K562 (cell line): ENCODE data around the gene CNNM4. TPM values are rescaled to one million over a fixed set of nuclear protein-coding genes. Genes with fewer than 3 reads are reported as not detected.

Experiments used
- ATAC-seq: fragments of 200-7000 bp; cut with Tn5 transposase; 3 replicates; pipeline ENCODE4 v1.9.1; 2020; ENCODE audit warnings: moderate library complexity
- BruUV-seq: library from RNA; stranded (reverse); fragments of 400-500 nt; replicated peaks from 2 replicates; lab custom pipeline; 2021; lab: Mats Ljungman, UMichigan
- CTCF ChIA-PET: fragments of 300-600 bp; formaldehyde crosslinking; extraction: SDS; loops from one replicate; lab custom pipeline; 2021; ENCODE audit warnings: low intra/inter-chr PET ratio; lab: Yijun Ruan, JAX
- POLR2A ChIA-PET: fragments of 300-600, 350-650 bp; sonication (Branson Sonifier 250); formaldehyde crosslinking; extraction: SDS; loops from one replicate; lab custom pipeline; 2021; ENCODE audit warnings: antibody characterized with exemption, inconsistent platforms; lab: Yijun Ruan, JAX
- DNase-seq, 4 experiments: peaks; one replicate each; pipeline versions ENCODE4 v3.0.0 to v3.0.0-alpha.2; 2011 to 2018; ENCODE audit warnings: low spot score in 3 of 4, mixed read lengths in 3 of 4; ENCODE audit errors: extremely low read depth in 1 of 4
- FAIRE-seq: peaks from 2 replicates; lab custom pipeline; 2011; peaks lifted over from hg19 to GRCh38; lab: Jason Lieb, UNC
- H2AFZ ChIP-seq: 2 replicates; pipeline ENCODE4 v1.6.0; 2011; ENCODE audit warnings: low read depth, low read length, control low read depth, inconsistent platforms
- H3K27ac ChIP-seq: fragments of 200-600 bp; 3 replicates; pipeline ENCODE4 v1.8.0; 2011; ENCODE audit warnings: low read depth, mild to moderate bottlenecking, control low read depth, inconsistent platforms, low read length, moderate library complexity, mixed read lengths; ENCODE audit errors: extremely low read depth
- H3K27me3 ChIP-seq, 2 experiments: fragments of 300-600 bp in 1 of 2; 2 replicates in 1 of 2; 3 replicates in 1 of 2; pipeline versions ENCODE4 v1.6.0 to v1.8.0; 2011; ENCODE audit warnings: inconsistent platforms in 2 of 2, low read length in 2 of 2, mild to moderate bottlenecking in 1 of 2, mixed read lengths in 1 of 2, moderate library complexity in 1 of 2; ENCODE audit not compliant: control insufficient read depth in 2 of 2, insufficient read depth in 2 of 2
- H3K36me3 ChIP-seq: fragments of 300-600 bp; 3 replicates; pipeline ENCODE4 v1.8.0; 2011; ENCODE audit warnings: mild to moderate bottlenecking, low read length, inconsistent platforms; ENCODE audit not compliant: control insufficient read depth, insufficient read depth
- H3K4me1 ChIP-seq, 2 experiments: fragments of 200-600 bp in 1 of 2; replicated peaks in 1 of 2; 2 replicates in 1 of 2; 3 replicates in 1 of 2; pipeline versions ENCODE4 v1.5.1 to v1.8.0; 2011; ENCODE audit warnings: inconsistent platforms in 2 of 2, low read length in 2 of 2, mild to moderate bottlenecking in 1 of 2, mixed read lengths in 1 of 2, moderate library complexity in 1 of 2; ENCODE audit not compliant: control insufficient read depth in 2 of 2, insufficient read depth in 2 of 2
- H3K4me2 ChIP-seq: 2 replicates; pipeline ENCODE4 v1.6.1; 2011; ENCODE audit warnings: low read length, control low read depth, inconsistent platforms, mixed read lengths; ENCODE audit not compliant: insufficient read depth
- H3K4me3 ChIP-seq: fragments of 200-600 bp; sonication (generic), shearing (Covaris generic); 2 replicates; pipeline ENCODE4 v1.5.1; 2016; ENCODE audit warnings: control low read depth, inconsistent platforms
- H3K79me2 ChIP-seq: fragments of 200-600 bp; 3 replicates; pipeline ENCODE4 v1.8.0; 2011; ENCODE audit warnings: low read length, inconsistent platforms; ENCODE audit not compliant: control insufficient read depth, insufficient read depth
- H3K9ac ChIP-seq, 2 experiments: 2 replicates each; pipeline versions ENCODE4 v1.6.0 to v1.6.1; 2011; ENCODE audit warnings: low read depth in 2 of 2, low read length in 2 of 2, control low read depth in 1 of 2, inconsistent platforms in 1 of 2, mild to moderate bottlenecking in 1 of 2, mixed read lengths in 1 of 2; ENCODE audit not compliant: insufficient read depth in 1 of 2
- H3K9me1 ChIP-seq: one replicate; pipeline ENCODE4 v1.6.0; 2011; ENCODE audit warnings: inconsistent platforms, mild to moderate bottlenecking, low read length, moderate library complexity; ENCODE audit not compliant: control insufficient read depth, insufficient read depth
- H3K9me3 ChIP-seq: replicated peaks from 2 replicates; pipeline ENCODE4 v1.5.1; 2011; ENCODE audit warnings: low read depth, low read length, inconsistent platforms; ENCODE audit not compliant: control insufficient read depth, insufficient read depth
- H4K20me1 ChIP-seq: replicated peaks from 2 replicates; pipeline ENCODE4 v1.6.1; 2011; ENCODE audit warnings: low read length, inconsistent platforms, mixed read lengths; ENCODE audit not compliant: control insufficient read depth, insufficient read depth
- CTBP1 ChIP-seq: fragments of 450-650 bp; IDR thresholded peaks from 2 replicates; pipeline ENCODE4 v1.6.1; 2016; ENCODE audit warnings: borderline replicate concordance
- ELF4 ChIP-seq: fragments of 450-650 bp; formaldehyde crosslinking; IDR thresholded peaks from 2 replicates; pipeline ENCODE4 v1.4.0; 2022; ENCODE audit warnings: missing genetic modification characterization
- GTF2A2 ChIP-seq: IDR thresholded peaks from 2 replicates; pipeline ENCODE4 v1.6.1; 2016; ENCODE audit warnings: mild to moderate bottlenecking, missing genetic modification characterization, missing compliant biosample characterization
- MAFF ChIP-seq: IDR thresholded peaks from 2 replicates; pipeline ENCODE4 v1.6.1; 2012; ENCODE audit warnings: low read length, improper control_type of control experiment
- POLR2G ChIP-seq: fragments of 200-400 bp; formaldehyde crosslinking; IDR thresholded peaks from 2 replicates; pipeline ENCODE4 v1.6.1; 2017; ENCODE audit warnings: low read depth, mild to moderate bottlenecking, antibody characterized with exemption, low read length, moderate library complexity
- RBM22 ChIP-seq: fragments of 200-400 bp; formaldehyde crosslinking; IDR thresholded peaks from 2 replicates; pipeline ENCODE4 v1.6.1; 2018; ENCODE audit warnings: low read length, low read depth; ENCODE audit not compliant: poor library complexity, severe bottlenecking
- TRIM24 ChIP-seq, 2 experiments: fragments of 450-650 bp; IDR thresholded peaks; 2 replicates each; pipeline ENCODE4 v1.6.1; 2016
- ZC3H4 ChIP-seq: sonication (generic); formaldehyde crosslinking; IDR thresholded peaks from 2 replicates; pipeline ENCODE4 v1.9.0; 2021; ENCODE audit warnings: missing genetic modification reagents, borderline replicate concordance
- ZNF24 ChIP-seq: fragments of 450-650 bp; IDR thresholded peaks from 2 replicates; pipeline ENCODE4 v1.6.1; 2016
- ZNF444 ChIP-seq: fragments of 250-450 bp; sonication (Bioruptor Pico); IDR thresholded peaks from 2 replicates; pipeline ENCODE4 v1.4.0; 2020; ENCODE audit warnings: mild to moderate bottlenecking, moderate library complexity
- ZZZ3 ChIP-seq: fragments of 450-650 bp; IDR thresholded peaks from 2 replicates; pipeline ENCODE4 v1.6.1; 2016; ENCODE audit warnings: antibody characterized with exemption, mild to moderate bottlenecking, moderate library complexity
- WGBS: fragments of 100-300 bp; shearing (Covaris generic); methylation state at CpG from one replicate; pipeline ENCODE4 v1.1.6; 2016; ENCODE audit warnings: low coverage, mixed read lengths; ENCODE audit not compliant: insufficient coverage; ENCODE audit errors: missing lambda C conversion rate; 5-methylcytosine and 5-hydroxymethylcytosine counted together
- in situ Hi-C: fragments of 300-500 bp; cut with MboI; formaldehyde crosslinking; loops from 4 replicates; pipeline ENCODE4 v1.15.0; 2018; ENCODE audit warnings: inconsistent platforms, mixed read lengths
- intact Hi-C: fragments of 100-400 bp; cut with micrococcal nuclease; formaldehyde crosslinking; loops from 2 replicates; pipeline ENCODE4 v1.14.2; 2022
- polyA plus RNA-seq, 8 experiments: library from polyadenylated mRNA; depleted of rRNA in 4 of 8; stranded (reverse) in 5 of 8; unstranded in 3 of 8; fragments of >200 nt; fragmentation: Nextera tagmentation in 2 of 8; fragmentation: Illumina TruSeq in 1 of 8; extraction: Ambion mirVana in 2 of 8; extraction: Trizol in 1 of 8; gene quantifications; 2 replicates each; pipeline versions ENCODE4 v1.2.1 to v1.2.3, GENCODE V29; 2011 to 2014; ENCODE audit warnings: inconsistent platforms in 1 of 8, missing spikeins in 1 of 8
- total RNA-seq, 7 experiments: library from RNA; depleted of rRNA in 6 of 7; stranded (reverse); fragments of >200 nt in 6 of 7; fragmentation: Illumina TruSeq in 2 of 7; extraction: Trizol in 2 of 7; gene quantifications; 2 replicates each; pipeline versions ENCODE4 v1.2.1 to v1.2.3, GENCODE V29; 2011 to 2021; ENCODE audit warnings: low replicate concordance in 1 of 7
- TF ChIP-seq, protein P1 (sequence below): fragments of 250-450 bp; sonication (Bioruptor Pico); IDR thresholded peaks from 2 replicates; pipeline ENCODE4 v1.5.0; 2021

The CNNM4 gene
- total and polyA plus RNA-seq, 9 of the 15 experiments (the other 6 are each of a cell fraction or from before 2014, with no cell fraction given), result 0.96 to 6.3 (median 2.8) TPM

DNA sequence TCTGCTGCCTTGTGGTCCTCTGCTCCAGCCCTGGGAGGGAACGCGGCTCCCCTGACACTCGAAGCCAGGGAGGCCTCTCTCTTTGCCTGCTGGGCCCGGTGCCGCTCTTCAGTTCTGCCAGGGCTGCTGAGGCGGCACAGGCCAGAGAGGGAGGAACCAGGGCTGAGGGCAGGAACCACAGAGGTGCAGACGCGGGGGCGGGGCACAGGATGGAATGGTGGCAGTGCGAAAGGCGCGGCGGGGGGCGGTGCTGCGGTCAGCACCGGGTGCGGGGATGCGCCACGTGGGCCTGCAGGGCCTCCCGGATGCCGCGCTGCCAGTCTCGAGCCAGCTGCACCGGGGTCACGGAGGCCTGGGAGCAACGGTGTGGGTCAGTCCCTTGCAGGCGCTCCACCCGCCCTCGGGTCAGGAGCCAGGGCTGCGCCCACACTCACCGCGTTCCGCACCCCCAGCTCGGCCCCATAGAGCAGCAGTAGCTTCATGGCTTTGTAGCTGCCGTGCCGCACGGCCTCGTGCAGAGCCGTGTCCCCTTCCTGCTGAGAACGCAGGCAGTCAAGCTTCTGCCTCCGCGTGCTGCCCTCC is 78.7 kb downstream of the CNNM4 start:
- WGBS, result 93% methylated on average over 21 of the region's 42 CpGs
- H3K4me2 ChIP-seq, result no peak overlapping the region
- no peak for FAIRE-seq

More for the DNA sequence above, 78.7 kb downstream of the CNNM4 start:
- Histone ChIP-seq H3K27me3 (no peaks in the 10 kb centered on the region), H3K27ac (no peak overlapping the region), H4K20me1 (no peaks in the 10 kb centered on the region), H3K4me3 (no peak overlapping the region), H3K9ac (no peak overlapping the region; a peak in 1 of 4 replicates), H3K36me3 (peaks cover 52% of the 10 kb centered on the region; the same call in 2 of the 3 replicates), H3K9me3 (no peaks in the 10 kb centered on the region), H2AFZ (no peak overlapping the region), H3K4me1 (peaks cover 8 to 31% of the 10 kb centered on the region in 2 experiments; a peak in 4 of 5 replicates), H3K9me1 (peaks cover 3% of the 10 kb centered on the region), H3K79me2 (no peaks in the 10 kb centered on the region)
- in situ Hi-C loops (no loop called here), intact Hi-C loops (no loop called here)
- DNase-seq (no peak), ATAC-seq (no peak; the same call in 2 of the 3 replicates)
- POLR2A ChIA-PET, result interaction anchor here (0.8 to 1.6 kb wide), 4 partner anchors 7 to 1431 kb away, joined by 3 to 5 read pairs (median 4); no protein-coding TSS in a partner anchor
- BruUV-seq, result no TSS peak
- CTCF ChIA-PET, result no interaction called here
- TF ChIP-seq ZNF444 (CRISPR knock-in tag), result no peak
- TF ChIP-seq ZC3H4 (CRISPR knock-in tag), result no peak
- TF ChIP-seq CTBP1, result no peak
- TF ChIP-seq ZNF24, result no peak
- TF ChIP-seq GTF2A2, result no peak
- peak; percentile 56; the same call in 1 of the 2 replicates for TF ChIP-seq POLR2G
- TF ChIP-seq MAFF, result no peak
- TF ChIP-seq, protein P1, sequence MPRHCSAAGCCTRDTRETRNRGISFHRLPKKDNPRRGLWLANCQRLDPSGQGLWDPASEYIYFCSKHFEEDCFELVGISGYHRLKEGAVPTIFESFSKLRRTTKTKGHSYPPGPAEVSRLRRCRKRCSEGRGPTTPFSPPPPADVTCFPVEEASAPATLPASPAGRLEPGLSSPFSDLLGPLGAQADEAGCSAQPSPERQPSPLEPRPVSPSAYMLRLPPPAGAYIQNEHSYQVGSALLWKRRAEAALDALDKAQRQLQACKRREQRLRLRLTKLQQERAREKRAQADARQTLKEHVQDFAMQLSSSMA (CRISPR knock-in tag), result no peak
- TF ChIP-seq ELF4 (CRISPR knock-in tag), result no peak
- no peak for TF ChIP-seq ZZZ3
- TF ChIP-seq RBM22, result peak; percentile 85
- TF ChIP-seq TRIM24 (IDR thresholded peaks at IDR 0.05), result no peak
